ENCODE data around the gene TSPAN31. TPM values are rescaled to one million over a fixed set of nuclear protein-coding genes. Genes with fewer than 3 reads are reported as not detected.
A peak's percentile ranks its signal among the peaks of the same experiment; 100 is the strongest.

The TSPAN31 gene
- total and polyA plus RNA-seq, 9 of the 15 experiments (the other 6 are each of a cell fraction or from before 2014, with no cell fraction given): 11.3 to 26.4 (median 14.3) TPM

DNA sequence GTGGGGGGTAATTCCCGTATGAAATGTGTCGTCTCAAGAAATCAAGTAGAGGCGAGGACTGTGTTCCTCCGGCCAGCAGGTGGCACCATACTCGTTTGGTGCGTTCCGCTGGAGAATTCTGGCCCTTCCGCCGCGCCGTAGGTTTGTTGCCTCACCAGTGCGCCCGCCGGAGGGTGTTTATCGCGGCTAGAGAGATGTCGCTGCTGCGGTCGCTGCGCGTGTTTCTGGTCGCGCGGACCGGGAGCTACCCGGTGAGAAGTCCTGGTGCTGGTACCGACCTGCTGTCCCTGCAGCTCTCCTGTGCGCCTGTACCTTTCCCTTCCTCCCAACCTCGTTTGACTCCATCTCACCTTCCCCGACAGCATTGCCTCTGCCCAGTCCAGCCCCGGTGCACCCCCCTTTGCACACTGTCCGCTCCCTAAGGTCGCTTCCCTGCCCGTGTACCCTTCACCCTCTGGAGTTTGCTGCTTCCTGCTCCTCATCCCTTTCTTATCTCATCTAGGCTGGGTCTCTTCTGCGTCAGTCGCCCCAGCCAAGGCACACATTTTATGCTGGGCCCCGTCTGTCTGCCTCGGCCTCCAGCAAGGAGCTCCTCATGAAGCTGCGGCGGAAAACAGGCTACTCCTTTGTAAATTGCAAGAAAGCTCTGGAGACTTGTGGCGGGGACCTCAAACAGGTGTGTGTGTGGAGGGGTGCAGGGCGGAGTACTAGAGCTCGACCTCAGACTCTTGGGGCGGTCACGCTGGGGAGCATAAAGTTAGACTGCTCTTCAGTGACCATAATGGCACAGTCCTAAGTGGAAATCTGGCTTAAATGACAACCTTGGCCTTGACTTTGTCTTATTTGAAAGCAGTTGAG lies 38.0 kb downstream of the TSPAN31 start, which contains the start of gene TSFM (continued):
- TF ChIP-seq, protein P1, sequence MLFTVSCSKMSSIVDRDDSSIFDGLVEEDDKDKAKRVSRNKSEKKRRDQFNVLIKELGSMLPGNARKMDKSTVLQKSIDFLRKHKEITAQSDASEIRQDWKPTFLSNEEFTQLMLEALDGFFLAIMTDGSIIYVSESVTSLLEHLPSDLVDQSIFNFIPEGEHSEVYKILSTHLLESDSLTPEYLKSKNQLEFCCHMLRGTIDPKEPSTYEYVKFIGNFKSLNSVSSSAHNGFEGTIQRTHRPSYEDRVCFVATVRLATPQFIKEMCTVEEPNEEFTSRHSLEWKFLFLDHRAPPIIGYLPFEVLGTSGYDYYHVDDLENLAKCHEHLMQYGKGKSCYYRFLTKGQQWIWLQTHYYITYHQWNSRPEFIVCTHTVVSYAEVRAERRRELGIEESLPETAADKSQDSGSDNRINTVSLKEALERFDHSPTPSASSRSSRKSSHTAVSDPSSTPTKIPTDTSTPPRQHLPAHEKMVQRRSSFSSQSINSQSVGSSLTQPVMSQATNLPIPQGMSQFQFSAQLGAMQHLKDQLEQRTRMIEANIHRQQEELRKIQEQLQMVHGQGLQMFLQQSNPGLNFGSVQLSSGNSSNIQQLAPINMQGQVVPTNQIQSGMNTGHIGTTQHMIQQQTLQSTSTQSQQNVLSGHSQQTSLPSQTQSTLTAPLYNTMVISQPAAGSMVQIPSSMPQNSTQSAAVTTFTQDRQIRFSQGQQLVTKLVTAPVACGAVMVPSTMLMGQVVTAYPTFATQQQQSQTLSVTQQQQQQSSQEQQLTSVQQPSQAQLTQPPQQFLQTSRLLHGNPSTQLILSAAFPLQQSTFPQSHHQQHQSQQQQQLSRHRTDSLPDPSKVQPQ (CRISPR knock-in tag; IDR thresholded peaks at IDR 0.05; ENCODE audit: borderline replicate concordance): no peak
- TF ChIP-seq HLTF (IDR thresholded peaks at IDR 0.05): 0 out of 2 replicates have a peak, but pooled peaks have one; percentile 71
- 0 out of 2 replicates have a peak, but pooled peaks have one; percentile 8 for TF ChIP-seq STAG1 (CRISPR knock-in tag; IDR thresholded peaks at IDR 0.05; ENCODE audit: borderline replicate concordance)
- no peak for TF ChIP-seq ZNF354B (CRISPR knock-in tag; IDR thresholded peaks at IDR 0.05)
- TF ChIP-seq, protein P2, sequence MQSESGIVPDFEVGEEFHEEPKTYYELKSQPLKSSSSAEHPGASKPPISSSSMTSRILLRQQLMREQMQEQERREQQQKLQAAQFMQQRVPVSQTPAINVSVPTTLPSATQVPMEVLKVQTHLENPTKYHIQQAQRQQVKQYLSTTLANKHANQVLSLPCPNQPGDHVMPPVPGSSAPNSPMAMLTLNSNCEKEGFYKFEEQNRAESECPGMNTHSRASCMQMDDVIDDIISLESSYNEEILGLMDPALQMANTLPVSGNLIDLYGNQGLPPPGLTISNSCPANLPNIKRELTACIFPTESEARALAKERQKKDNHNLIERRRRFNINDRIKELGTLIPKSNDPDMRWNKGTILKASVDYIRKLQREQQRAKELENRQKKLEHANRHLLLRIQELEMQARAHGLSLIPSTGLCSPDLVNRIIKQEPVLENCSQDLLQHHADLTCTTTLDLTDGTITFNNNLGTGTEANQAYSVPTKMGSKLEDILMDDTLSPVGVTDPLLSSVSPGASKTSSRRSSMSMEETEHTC (IDR thresholded peaks at IDR 0.05): no peak
- no peak for TF ChIP-seq ESRRB (CRISPR knock-in tag; IDR thresholded peaks at IDR 0.05; ENCODE audit: borderline replicate concordance)
- TF ChIP-seq, protein P3, sequence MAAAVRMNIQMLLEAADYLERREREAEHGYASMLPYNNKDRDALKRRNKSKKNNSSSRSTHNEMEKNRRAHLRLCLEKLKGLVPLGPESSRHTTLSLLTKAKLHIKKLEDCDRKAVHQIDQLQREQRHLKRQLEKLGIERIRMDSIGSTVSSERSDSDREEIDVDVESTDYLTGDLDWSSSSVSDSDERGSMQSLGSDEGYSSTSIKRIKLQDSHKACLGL (CRISPR knock-in tag; IDR thresholded peaks at IDR 0.05; ENCODE audit: borderline replicate concordance, poor library complexity, severe bottlenecking): peak; percentile 31
- TF ChIP-seq, protein P4, sequence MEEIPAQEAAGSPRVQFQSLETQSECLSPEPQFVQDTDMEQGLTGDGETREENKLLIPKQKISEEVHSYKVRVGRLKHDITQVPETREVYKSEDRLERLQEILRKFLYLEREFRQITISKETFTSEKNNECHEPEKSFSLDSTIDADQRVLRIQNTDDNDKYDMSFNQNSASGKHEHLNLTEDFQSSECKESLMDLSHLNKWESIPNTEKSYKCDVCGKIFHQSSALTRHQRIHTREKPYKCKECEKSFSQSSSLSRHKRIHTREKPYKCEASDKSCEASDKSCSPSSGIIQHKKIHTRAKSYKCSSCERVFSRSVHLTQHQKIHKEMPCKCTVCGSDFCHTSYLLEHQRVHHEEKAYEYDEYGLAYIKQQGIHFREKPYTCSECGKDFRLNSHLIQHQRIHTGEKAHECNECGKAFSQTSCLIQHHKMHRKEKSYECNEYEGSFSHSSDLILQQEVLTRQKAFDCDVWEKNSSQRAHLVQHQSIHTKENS (CRISPR knock-in tag; IDR thresholded peaks at IDR 0.05): no peak
- TF ChIP-seq ZBTB17 (CRISPR knock-in tag; IDR thresholded peaks at IDR 0.05): no peak
- no peak for TF ChIP-seq ZNF589 (CRISPR knock-in tag; IDR thresholded peaks at IDR 0.05; ENCODE audit: low read depth)
- peak; percentile 82 for TF ChIP-seq JUN (IDR thresholded peaks at IDR 0.05; ENCODE audit: borderline replicate concordance, low read depth, low read length)
- 0 out of 2 replicates have a peak, but pooled peaks have one; percentile 39 for TF ChIP-seq JUN (CRISPR knock-in tag; IDR thresholded peaks at IDR 0.05; ENCODE audit: borderline replicate concordance)
- TF ChIP-seq, protein P5, sequence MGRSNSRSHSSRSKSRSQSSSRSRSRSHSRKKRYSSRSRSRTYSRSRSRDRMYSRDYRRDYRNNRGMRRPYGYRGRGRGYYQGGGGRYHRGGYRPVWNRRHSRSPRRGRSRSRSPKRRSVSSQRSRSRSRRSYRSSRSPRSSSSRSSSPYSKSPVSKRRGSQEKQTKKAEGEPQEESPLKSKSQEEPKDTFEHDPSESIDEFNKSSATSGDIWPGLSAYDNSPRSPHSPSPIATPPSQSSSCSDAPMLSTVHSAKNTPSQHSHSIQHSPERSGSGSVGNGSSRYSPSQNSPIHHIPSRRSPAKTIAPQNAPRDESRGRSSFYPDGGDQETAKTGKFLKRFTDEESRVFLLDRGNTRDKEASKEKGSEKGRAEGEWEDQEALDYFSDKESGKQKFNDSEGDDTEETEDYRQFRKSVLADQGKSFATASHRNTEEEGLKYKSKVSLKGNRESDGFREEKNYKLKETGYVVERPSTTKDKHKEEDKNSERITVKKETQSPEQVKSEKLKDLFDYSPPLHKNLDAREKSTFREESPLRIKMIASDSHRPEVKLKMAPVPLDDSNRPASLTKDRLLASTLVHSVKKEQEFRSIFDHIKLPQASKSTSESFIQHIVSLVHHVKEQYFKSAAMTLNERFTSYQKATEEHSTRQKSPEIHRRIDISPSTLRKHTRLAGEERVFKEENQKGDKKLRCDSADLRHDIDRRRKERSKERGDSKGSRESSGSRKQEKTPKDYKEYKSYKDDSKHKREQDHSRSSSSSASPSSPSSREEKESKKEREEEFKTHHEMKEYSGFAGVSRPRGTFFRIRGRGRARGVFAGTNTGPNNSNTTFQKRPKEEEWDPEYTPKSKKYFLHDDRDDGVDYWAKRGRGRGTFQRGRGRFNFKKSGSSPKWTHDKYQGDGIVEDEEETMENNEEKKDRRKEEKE (IDR thresholded peaks at IDR 0.05; ENCODE audit: borderline replicate concordance in 1 of 2, control insufficient read depth in 1 of 2, low read depth in 2 of 2, low read length in 1 of 2): peak in 1 of 2 experiments; percentile 91; a peak in 1 of 4 replicates
- no peak for TF ChIP-seq SMAD2 (IDR thresholded peaks at IDR 0.05; ENCODE audit: low read depth, low read length)

All from K562 (cell line).